ENCODE measurements around the gene NEUROG2.

DNA sequence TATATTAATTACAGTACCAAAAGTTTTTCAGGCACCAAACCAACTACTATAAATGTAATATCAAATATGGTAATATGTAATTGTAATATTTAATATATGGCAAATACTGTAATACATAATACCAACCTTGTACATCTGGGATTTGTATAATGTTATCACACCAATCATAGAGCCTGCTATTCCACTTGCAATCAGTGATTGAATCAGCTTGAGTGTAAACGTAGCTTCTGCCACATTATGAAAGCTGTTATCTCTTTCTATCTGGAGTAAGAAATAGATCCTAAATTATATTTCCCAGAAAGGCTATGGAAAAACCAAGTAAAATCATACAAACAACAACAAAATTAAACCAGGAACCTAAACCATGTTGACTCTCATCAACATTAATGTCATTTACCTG lies 24.7 kb upstream of the NEUROG2 start:
- TF ChIP-seq, protein P1, sequence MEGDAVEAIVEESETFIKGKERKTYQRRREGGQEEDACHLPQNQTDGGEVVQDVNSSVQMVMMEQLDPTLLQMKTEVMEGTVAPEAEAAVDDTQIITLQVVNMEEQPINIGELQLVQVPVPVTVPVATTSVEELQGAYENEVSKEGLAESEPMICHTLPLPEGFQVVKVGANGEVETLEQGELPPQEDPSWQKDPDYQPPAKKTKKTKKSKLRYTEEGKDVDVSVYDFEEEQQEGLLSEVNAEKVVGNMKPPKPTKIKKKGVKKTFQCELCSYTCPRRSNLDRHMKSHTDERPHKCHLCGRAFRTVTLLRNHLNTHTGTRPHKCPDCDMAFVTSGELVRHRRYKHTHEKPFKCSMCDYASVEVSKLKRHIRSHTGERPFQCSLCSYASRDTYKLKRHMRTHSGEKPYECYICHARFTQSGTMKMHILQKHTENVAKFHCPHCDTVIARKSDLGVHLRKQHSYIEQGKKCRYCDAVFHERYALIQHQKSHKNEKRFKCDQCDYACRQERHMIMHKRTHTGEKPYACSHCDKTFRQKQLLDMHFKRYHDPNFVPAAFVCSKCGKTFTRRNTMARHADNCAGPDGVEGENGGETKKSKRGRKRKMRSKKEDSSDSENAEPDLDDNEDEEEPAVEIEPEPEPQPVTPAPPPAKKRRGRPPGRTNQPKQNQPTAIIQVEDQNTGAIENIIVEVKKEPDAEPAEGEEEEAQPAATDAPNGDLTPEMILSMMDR (IDR thresholded peaks at IDR 0.05; ENCODE audit: poor library complexity, severe bottlenecking) = no peak
- TF ChIP-seq POLR2AphosphoS5 (IDR thresholded peaks at IDR 0.05) (no peak), EP300 (conservative IDR thresholded peaks at IDR 0.05; ENCODE audit: poor library complexity, severe bottlenecking) (no peak), EZH2 (IDR thresholded peaks at IDR 0.05; ENCODE audit: borderline replicate concordance, insufficient read depth, low read length, poor library complexity, severe bottlenecking) (no peak)

All from neural cell (in vitro differentiated cells).